Measurements from ENCODE around the gene PAGR1. TPM values are rescaled to one million over a fixed set of nuclear protein-coding genes. Genes with fewer than 3 reads are reported as not detected.

Gene PAGR1
- total and polyA plus RNA-seq, 2 of the 13 experiments (the other 11 are each of a cell fraction or from before 2014, with no cell fraction given) = 9.8 to 66.4 TPM

DNA sequence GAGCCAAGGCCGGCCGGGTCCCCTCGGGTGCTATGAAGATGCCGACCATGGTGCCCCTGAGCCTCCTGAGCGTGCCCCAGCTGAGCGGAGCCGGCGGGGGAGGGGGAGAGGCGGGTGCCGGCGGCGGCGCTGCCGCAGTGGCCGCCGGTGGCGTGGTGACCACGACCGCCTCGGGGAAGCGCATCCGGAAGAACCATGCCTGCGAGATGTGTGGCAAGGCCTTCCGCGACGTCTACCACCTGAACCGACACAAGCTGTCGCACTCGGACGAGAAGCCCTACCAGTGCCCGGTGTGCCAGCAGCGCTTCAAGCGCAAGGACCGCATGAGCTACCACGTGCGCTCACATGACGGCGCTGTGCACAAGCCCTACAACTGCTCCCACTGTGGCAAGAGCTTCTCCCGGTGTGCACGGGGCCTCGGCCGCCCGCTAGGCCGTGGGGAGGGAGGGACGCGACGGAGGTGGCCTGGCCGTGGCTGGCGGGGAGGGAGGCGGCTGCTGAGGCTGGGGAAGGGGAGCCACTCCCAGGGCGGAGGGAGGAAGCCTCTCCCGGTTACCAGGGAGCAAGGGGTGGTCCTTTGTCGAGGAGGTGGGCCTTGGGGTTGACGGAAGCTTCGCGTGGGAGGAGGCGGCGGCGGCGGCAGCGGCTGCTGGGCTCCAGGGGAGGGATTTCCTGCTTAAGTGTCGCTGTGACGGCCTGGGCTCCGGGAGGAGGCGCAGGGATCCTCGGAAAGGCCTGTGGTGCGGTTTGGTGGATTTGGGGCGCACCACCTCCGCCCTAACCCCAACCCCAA lies 8.3 kb upstream of the PAGR1 start (continued):
- TF ChIP-seq, protein P1, sequence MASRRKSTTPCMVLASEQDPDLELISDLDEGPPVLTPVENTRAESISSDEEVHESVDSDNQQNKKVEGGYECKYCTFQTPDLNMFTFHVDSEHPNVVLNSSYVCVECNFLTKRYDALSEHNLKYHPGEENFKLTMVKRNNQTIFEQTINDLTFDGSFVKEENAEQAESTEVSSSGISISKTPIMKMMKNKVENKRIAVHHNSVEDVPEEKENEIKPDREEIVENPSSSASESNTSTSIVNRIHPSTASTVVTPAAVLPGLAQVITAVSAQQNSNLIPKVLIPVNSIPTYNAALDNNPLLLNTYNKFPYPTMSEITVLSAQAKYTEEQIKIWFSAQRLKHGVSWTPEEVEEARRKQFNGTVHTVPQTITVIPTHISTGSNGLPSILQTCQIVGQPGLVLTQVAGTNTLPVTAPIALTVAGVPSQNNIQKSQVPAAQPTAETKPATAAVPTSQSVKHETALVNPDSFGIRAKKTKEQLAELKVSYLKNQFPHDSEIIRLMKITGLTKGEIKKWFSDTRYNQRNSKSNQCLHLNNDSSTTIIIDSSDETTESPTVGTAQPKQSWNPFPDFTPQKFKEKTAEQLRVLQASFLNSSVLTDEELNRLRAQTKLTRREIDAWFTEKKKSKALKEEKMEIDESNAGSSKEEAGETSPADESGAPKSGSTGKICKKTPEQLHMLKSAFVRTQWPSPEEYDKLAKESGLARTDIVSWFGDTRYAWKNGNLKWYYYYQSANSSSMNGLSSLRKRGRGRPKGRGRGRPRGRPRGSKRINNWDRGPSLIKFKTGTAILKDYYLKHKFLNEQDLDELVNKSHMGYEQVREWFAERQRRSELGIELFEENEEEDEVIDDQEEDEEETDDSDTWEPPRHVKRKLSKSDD (CRISPR knock-in tag; IDR thresholded peaks at IDR 0.05; ENCODE audit: low read depth) = no peak
- TF ChIP-seq MED1 (CRISPR knock-in tag; IDR thresholded peaks at IDR 0.05) (peak; percentile 93), ZNF891 (CRISPR knock-in tag; IDR thresholded peaks at IDR 0.05) (peak; percentile 99), SP140L (CRISPR knock-in tag; IDR thresholded peaks at IDR 0.05; ENCODE audit: borderline replicate concordance) (no peak), ZNF720 (CRISPR knock-in tag; IDR thresholded peaks at IDR 0.05) (no peak), FOXC1 (CRISPR knock-in tag; IDR thresholded peaks at IDR 0.05; ENCODE audit: borderline replicate concordance) (peak; percentile 99), NR2F1 (CRISPR knock-in tag; IDR thresholded peaks at IDR 0.05) (peak in 1 of 2 experiments; percentile 4; a peak in 1 of 4 replicates), RBM39 (IDR thresholded peaks at IDR 0.05; ENCODE audit: low read depth, low read length, poor library complexity, severe bottlenecking) (peak; percentile 97), SALL1 (CRISPR knock-in tag; IDR thresholded peaks at IDR 0.05) (peak; percentile 99), HOXA7 (CRISPR knock-in tag; IDR thresholded peaks at IDR 0.05) (peak; percentile 98), ZNF563 (CRISPR knock-in tag; IDR thresholded peaks at IDR 0.05) (peak; percentile 99), SIX1 (CRISPR knock-in tag; IDR thresholded peaks at IDR 0.05; ENCODE audit: borderline replicate concordance) (no peak), ZNF34 (CRISPR knock-in tag; IDR thresholded peaks at IDR 0.05; ENCODE audit: borderline replicate concordance) (peak; percentile 99; the same call in 1 of the 2 replicates), ZNF446 (CRISPR knock-in tag; IDR thresholded peaks at IDR 0.05) (peak; percentile 95), MTA1 (CRISPR knock-in tag; IDR thresholded peaks at IDR 0.05; ENCODE audit: borderline replicate concordance) (peak; percentile 99)
- TF ChIP-seq, protein P2, sequence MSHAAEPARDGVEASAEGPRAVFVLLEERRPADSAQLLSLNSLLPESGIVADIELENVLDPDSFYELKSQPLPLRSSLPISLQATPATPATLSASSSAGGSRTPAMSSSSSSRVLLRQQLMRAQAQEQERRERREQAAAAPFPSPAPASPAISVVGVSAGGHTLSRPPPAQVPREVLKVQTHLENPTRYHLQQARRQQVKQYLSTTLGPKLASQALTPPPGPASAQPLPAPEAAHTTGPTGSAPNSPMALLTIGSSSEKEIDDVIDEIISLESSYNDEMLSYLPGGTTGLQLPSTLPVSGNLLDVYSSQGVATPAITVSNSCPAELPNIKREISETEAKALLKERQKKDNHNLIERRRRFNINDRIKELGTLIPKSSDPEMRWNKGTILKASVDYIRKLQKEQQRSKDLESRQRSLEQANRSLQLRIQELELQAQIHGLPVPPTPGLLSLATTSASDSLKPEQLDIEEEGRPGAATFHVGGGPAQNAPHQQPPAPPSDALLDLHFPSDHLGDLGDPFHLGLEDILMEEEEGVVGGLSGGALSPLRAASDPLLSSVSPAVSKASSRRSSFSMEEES (CRISPR knock-in tag; IDR thresholded peaks at IDR 0.05) = peak; percentile 94
- TF ChIP-seq, protein P3, sequence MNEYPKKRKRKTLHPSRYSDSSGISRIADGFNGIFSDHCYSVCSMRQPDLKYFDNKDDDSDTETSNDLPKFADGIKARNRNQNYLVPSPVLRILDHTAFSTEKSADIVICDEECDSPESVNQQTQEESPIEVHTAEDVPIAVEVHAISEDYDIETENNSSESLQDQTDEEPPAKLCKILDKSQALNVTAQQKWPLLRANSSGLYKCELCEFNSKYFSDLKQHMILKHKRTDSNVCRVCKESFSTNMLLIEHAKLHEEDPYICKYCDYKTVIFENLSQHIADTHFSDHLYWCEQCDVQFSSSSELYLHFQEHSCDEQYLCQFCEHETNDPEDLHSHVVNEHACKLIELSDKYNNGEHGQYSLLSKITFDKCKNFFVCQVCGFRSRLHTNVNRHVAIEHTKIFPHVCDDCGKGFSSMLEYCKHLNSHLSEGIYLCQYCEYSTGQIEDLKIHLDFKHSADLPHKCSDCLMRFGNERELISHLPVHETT (CRISPR knock-in tag; conservative IDR thresholded peaks at IDR 0.05) = peak; percentile 94; the same call in 1 of the 2 replicates
- TF ChIP-seq, protein P4, sequence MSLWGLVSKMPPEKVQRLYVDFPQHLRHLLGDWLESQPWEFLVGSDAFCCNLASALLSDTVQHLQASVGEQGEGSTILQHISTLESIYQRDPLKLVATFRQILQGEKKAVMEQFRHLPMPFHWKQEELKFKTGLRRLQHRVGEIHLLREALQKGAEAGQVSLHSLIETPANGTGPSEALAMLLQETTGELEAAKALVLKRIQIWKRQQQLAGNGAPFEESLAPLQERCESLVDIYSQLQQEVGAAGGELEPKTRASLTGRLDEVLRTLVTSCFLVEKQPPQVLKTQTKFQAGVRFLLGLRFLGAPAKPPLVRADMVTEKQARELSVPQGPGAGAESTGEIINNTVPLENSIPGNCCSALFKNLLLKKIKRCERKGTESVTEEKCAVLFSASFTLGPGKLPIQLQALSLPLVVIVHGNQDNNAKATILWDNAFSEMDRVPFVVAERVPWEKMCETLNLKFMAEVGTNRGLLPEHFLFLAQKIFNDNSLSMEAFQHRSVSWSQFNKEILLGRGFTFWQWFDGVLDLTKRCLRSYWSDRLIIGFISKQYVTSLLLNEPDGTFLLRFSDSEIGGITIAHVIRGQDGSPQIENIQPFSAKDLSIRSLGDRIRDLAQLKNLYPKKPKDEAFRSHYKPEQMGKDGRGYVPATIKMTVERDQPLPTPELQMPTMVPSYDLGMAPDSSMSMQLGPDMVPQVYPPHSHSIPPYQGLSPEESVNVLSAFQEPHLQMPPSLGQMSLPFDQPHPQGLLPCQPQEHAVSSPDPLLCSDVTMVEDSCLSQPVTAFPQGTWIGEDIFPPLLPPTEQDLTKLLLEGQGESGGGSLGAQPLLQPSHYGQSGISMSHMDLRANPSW (CRISPR knock-in tag; IDR thresholded peaks at IDR 0.05; ENCODE audit: borderline replicate concordance) = no peak; the same call in 1 of the 2 replicates
- TF ChIP-seq, protein P5, sequence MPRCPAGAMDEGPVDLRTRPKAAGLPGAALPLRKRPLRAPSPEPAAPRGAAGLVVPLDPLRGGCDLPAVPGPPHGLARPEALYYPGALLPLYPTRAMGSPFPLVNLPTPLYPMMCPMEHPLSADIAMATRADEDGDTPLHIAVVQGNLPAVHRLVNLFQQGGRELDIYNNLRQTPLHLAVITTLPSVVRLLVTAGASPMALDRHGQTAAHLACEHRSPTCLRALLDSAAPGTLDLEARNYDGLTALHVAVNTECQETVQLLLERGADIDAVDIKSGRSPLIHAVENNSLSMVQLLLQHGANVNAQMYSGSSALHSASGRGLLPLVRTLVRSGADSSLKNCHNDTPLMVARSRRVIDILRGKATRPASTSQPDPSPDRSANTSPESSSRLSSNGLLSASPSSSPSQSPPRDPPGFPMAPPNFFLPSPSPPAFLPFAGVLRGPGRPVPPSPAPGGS (CRISPR knock-in tag; IDR thresholded peaks at IDR 0.05) = peak; percentile 98

All from HepG2 (cell line).